ENCODE results near the gene HMX1.

HMX1 gene

GRCh38 chr4:8840816-8841455 lies 30.7 kb downstream of the HMX1 start:
- H3K4me1 ChIP-seq (ENCODE audit: control insufficient read depth, insufficient read depth, low read length): no peaks in the 10 kb centered on the region
- no peak overlapping the region for H3K4me3 ChIP-seq (ENCODE audit: low read length)
- no peak overlapping the region for H3K9ac ChIP-seq (ENCODE audit: low read length)
- DNase-seq (ENCODE audit: low read depth): no peak
- H3K9me3 ChIP-seq (ENCODE audit: control insufficient read depth, low read length): peaks cover 8% of the 10 kb centered on the region
- peaks cover 15% of the 10 kb centered on the region for H3K27me3 ChIP-seq (replicated peaks; ENCODE audit: control insufficient read depth, insufficient read depth, low read length)
- H3K36me3 ChIP-seq (ENCODE audit: control insufficient read depth, insufficient read depth, low read length, severe bottlenecking): no peaks in the 10 kb centered on the region

DNA sequence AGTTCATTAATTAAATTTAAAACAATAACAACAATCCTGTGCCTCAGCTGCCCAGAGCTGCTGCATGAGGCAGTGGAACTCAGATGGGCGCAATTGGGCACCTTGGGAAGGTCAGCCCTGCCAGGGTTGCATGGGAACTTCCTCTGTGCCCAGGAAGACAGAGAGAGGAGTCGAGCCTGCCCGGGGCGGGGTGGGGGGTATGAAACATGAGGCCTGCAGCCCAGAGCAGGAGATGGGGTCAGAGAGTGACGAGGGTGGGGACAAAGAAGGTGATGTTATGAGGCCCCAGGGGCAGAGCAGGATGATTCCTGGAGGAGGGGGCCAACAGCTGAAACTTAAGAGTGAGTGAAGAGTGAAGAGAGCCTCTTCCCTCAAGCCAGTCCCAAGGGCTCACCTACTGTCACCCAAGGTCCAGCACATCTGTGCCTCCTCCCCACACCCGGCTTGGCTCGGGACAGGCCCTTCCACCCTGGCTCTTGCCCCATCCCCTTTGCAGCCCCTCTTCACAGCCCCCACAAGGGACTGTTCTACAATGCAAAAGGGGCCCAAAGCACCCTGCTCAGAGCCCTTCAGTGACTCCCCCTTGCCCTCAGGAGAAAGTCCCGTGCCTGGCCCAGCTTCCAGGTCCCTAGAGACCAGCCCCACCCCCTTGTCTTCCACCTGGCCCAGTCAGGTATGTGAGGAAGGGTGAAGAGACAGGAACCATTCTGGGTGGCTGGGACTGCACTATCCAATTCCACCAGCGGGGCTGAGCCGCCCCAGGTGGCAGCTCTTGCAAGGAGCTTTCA lies 31.4 kb downstream of the HMX1 start:
- no peaks in the 10 kb centered on the region for H3K4me1 ChIP-seq (ENCODE audit: control insufficient read depth, insufficient read depth, low read length)
- DNase-seq (ENCODE audit: low read depth): no peak
- no peak overlapping the region for H3K9ac ChIP-seq (ENCODE audit: low read length)
- no peak overlapping the region for H3K4me3 ChIP-seq (ENCODE audit: low read length)
- peaks cover 8% of the 10 kb centered on the region for H3K9me3 ChIP-seq (ENCODE audit: control insufficient read depth, low read length)
- no peaks in the 10 kb centered on the region for H3K36me3 ChIP-seq (ENCODE audit: control insufficient read depth, insufficient read depth, low read length, severe bottlenecking)
- peaks cover 13% of the 10 kb centered on the region for H3K27me3 ChIP-seq (replicated peaks; ENCODE audit: control insufficient read depth, insufficient read depth, low read length)

GRCh38 chr4:8838961-8839431 lies 32.6 kb downstream of the HMX1 start:
- peaks cover 19% of the 10 kb centered on the region for H3K27me3 ChIP-seq (replicated peaks; ENCODE audit: control insufficient read depth, insufficient read depth, low read length)
- H3K9me3 ChIP-seq (ENCODE audit: control insufficient read depth, low read length): peaks cover 8% of the 10 kb centered on the region
- no peak for DNase-seq (ENCODE audit: low read depth)
- H3K4me3 ChIP-seq (ENCODE audit: low read length): no peak overlapping the region
- no peaks in the 10 kb centered on the region for H3K4me1 ChIP-seq (ENCODE audit: control insufficient read depth, insufficient read depth, low read length)
- H3K36me3 ChIP-seq (ENCODE audit: control insufficient read depth, insufficient read depth, low read length, severe bottlenecking): no peaks in the 10 kb centered on the region
- no peak overlapping the region for H3K9ac ChIP-seq (ENCODE audit: low read length)

- H3K36me3 ChIP-seq (ENCODE audit: control insufficient read depth, insufficient read depth, low read length, severe bottlenecking): no peaks in the 10 kb centered on the region
- peaks cover 3% of the 10 kb centered on the region for H3K9me3 ChIP-seq (ENCODE audit: control insufficient read depth, low read length)
- no peak overlapping the region for H3K4me3 ChIP-seq (ENCODE audit: low read length)
- peaks cover 19% of the 10 kb centered on the region for H3K27me3 ChIP-seq (replicated peaks; ENCODE audit: control insufficient read depth, insufficient read depth, low read length)
- H3K4me1 ChIP-seq (ENCODE audit: control insufficient read depth, insufficient read depth, low read length): no peaks in the 10 kb centered on the region
- DNase-seq (ENCODE audit: low read depth): no peak
- no peak overlapping the region for H3K9ac ChIP-seq (ENCODE audit: low read length)
Measured at GRCh38 chr4:8838296-8838960, 33.2 kb downstream of the HMX1 start.

DNA sequence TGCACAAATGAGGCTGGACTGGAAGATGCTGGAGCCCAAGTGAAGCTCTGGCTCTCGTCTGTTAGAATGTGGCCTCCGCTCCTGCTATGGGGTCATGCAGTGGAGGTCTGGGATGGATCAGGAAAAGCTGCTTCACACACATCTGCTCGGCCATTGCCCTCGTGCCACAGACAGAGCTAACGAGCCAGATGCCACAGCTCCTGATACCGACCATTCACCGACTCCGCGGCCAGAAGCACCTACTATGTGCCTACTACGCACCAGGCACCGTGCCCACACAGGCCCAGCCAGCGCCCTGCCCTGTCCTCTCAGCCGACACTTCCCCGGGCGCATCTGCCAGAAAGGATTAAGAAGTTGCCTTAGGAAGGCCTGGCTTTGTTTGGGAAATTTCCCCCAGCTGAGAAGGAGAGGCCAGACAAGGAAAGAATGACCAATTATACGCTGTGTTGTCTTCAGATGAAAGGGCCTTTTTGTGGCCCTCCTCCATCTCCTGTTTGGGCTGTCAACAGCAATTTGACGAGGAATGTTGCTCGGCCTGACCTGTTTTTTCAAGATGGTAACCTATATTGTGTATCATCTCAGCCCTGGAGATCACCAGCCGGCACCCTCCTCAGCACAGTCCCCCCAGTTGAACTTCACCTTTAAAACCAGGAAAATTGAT lies 34.3 kb downstream of the HMX1 start:
- H3K36me3 ChIP-seq (ENCODE audit: control insufficient read depth, insufficient read depth, low read length, severe bottlenecking): no peaks in the 10 kb centered on the region
- no peak overlapping the region for H3K4me3 ChIP-seq (ENCODE audit: low read length)
- no peaks in the 10 kb centered on the region for H3K4me1 ChIP-seq (ENCODE audit: control insufficient read depth, insufficient read depth, low read length)
- no peak overlapping the region for H3K9ac ChIP-seq (ENCODE audit: low read length)
- no peaks in the 10 kb centered on the region for H3K9me3 ChIP-seq (ENCODE audit: control insufficient read depth, low read length)
- H3K27me3 ChIP-seq (replicated peaks; ENCODE audit: control insufficient read depth, insufficient read depth, low read length): peaks cover 26% of the 10 kb centered on the region
- no peak for DNase-seq (ENCODE audit: low read depth)

DNA sequence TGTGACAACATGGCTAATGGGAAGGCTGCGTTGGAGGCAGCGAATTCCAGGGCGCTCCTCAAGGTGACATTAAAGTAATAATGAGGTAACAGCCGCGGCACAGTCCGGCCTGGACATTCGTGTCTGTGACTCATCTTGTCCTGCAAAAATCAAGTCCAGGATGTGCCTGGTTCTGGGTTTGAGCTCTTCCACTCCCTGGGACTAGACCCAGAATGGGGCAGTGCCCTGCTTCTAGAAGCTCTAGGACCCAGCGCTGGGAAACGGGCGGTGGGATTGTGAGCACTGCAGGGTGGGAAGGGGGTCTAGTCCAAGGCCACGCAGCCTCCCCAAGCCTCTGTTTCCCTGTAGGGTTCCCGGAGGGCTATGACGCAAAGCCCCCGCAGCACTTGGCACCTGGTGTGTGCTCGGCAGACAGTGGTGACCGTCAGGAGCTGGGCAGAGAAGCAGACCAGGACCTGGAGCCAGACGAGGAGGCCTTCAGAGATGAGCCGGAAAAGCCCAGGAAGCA lies 34.9 kb downstream of the HMX1 start:
- no peaks in the 10 kb centered on the region for H3K36me3 ChIP-seq (ENCODE audit: control insufficient read depth, insufficient read depth, low read length, severe bottlenecking)
- H3K9ac ChIP-seq (ENCODE audit: low read length): no peak overlapping the region
- H3K4me1 ChIP-seq (ENCODE audit: control insufficient read depth, insufficient read depth, low read length): no peaks in the 10 kb centered on the region
- no peak for DNase-seq (ENCODE audit: low read depth)
- peaks cover 27% of the 10 kb centered on the region for H3K27me3 ChIP-seq (replicated peaks; ENCODE audit: control insufficient read depth, insufficient read depth, low read length)
- no peak overlapping the region for H3K4me3 ChIP-seq (ENCODE audit: low read length)
- no peaks in the 10 kb centered on the region for H3K9me3 ChIP-seq (ENCODE audit: control insufficient read depth, low read length)

- H3K4me3 ChIP-seq (ENCODE audit: low read length): no peak overlapping the region
- DNase-seq (ENCODE audit: low read depth): no peak
- H3K27me3 ChIP-seq (replicated peaks; ENCODE audit: control insufficient read depth, insufficient read depth, low read length): peaks cover 32% of the 10 kb centered on the region
- H3K9me3 ChIP-seq (ENCODE audit: control insufficient read depth, low read length): no peaks in the 10 kb centered on the region
- no peaks in the 10 kb centered on the region for H3K4me1 ChIP-seq (ENCODE audit: control insufficient read depth, insufficient read depth, low read length)
- H3K36me3 ChIP-seq (ENCODE audit: control insufficient read depth, insufficient read depth, low read length, severe bottlenecking): no peaks in the 10 kb centered on the region
- no peak overlapping the region for H3K9ac ChIP-seq (ENCODE audit: low read length)
Measured at GRCh38 chr4:8835521-8836365, 35.9 kb downstream of the HMX1 start.

GRCh38 chr4:8834681-8835220 lies 36.9 kb downstream of the HMX1 start:
- Histone ChIP-seq H3K4me1 (ENCODE audit: control insufficient read depth, insufficient read depth, low read length) (no peaks in the 10 kb centered on the region), H3K4me3 (ENCODE audit: low read length) (no peak overlapping the region), H3K27me3 (replicated peaks; ENCODE audit: control insufficient read depth, insufficient read depth, low read length) (peaks cover 38% of the 10 kb centered on the region), H3K9ac (ENCODE audit: low read length) (no peak overlapping the region), H3K36me3 (ENCODE audit: control insufficient read depth, insufficient read depth, low read length, severe bottlenecking) (no peaks in the 10 kb centered on the region), H3K9me3 (ENCODE audit: control insufficient read depth, low read length) (no peaks in the 10 kb centered on the region)
- DNase-seq (ENCODE audit: low read depth): no peak

DNA sequence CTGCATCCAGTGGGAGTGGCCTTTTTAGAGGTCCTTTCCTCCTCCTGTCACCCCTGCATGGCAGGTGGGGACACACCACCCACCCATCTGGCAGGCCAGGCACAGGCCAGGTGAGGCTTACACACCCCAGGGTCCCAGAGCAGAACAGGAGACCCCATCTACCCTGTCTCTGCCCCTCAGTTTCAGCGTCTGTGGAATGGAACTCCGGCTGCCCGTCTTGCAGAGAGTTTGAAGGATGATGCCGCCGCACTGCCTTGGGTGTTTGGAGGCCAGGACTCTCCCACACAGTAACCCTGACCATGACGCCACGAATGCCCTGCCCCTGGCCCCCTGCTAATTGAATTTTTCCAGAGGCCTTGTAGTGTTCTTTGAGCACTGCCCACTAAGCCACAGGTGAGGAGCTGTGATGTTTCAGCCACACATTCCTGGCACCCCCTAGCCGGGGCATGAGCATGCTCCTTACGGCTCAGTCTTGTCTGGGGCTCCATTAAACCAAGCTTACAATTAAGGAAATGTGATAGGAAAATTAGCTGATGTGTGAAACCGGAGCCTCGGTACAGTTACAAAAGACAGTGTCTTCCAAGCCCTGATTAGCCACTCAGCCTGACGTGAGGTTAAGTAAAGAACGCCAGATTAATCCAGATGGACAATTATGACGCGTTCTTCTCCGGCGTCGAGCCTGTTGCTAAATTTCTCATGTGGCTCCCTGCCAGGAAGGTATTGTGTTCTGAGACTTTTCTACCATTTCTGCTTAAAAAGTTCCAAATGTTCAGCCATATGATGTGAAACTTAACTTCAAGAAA lies 39.3 kb downstream of the HMX1 start:
- no peaks in the 10 kb centered on the region for H3K9me3 ChIP-seq (ENCODE audit: control insufficient read depth, low read length)
- no peaks in the 10 kb centered on the region for H3K4me1 ChIP-seq (ENCODE audit: control insufficient read depth, insufficient read depth, low read length)
- no peak for DNase-seq (ENCODE audit: low read depth)
- H3K9ac ChIP-seq (ENCODE audit: low read length): no peak overlapping the region
- H3K27me3 ChIP-seq (replicated peaks; ENCODE audit: control insufficient read depth, insufficient read depth, low read length): peaks cover 27% of the 10 kb centered on the region
- no peak overlapping the region for H3K4me3 ChIP-seq (ENCODE audit: low read length)
- H3K36me3 ChIP-seq (ENCODE audit: control insufficient read depth, insufficient read depth, low read length, severe bottlenecking): no peaks in the 10 kb centered on the region
